CD4-positive, alpha-beta T cell (primary cell): ENCODE measurements around the gene HHAT. TPM values are rescaled to one million over a fixed set of nuclear protein-coding genes. Genes with fewer than 3 reads are reported as not detected.

Experiments used
- ATAC-seq: fragments of 200-7000 bp; cut with Tn5 transposase; one replicate; pipeline ENCODE4 v1.10.0; 2022; ENCODE audit warnings: mild to moderate bottlenecking; ENCODE audit not compliant: poor library complexity
- CTCF ChIA-PET: fragments of 350-600 bp; sonication (Branson Sonifier 250); formaldehyde crosslinking; loops from one replicate; lab custom pipeline; 2021; ENCODE audit warnings: antibody characterized with exemption, inconsistent platforms; lab: Charles Lee
- POLR2A ChIA-PET: fragments of 350-600 bp; sonication (Branson Sonifier 250); formaldehyde crosslinking; loops from one replicate; lab custom pipeline; 2021; ENCODE audit warnings: antibody characterized with exemption, inconsistent platforms; lab: Charles Lee
- DNase-seq, 14 experiments: peaks; one replicate each; pipeline ENCODE4 v3.0.0-alpha.2; 2013 to 2020; ENCODE audit warnings: mixed read lengths in 2 of 14
- H3K27ac ChIP-seq, 2 donors: one replicate each; pipeline versions ENCODE4 v1.5.1 to v1.7.0; 2013; ENCODE audit warnings: low read length in 2 of 2, low read depth in 1 of 2, mild to moderate bottlenecking in 1 of 2
- H3K27me3 ChIP-seq, 2 experiments: 1 replicate in 1 of 2; 2 replicates in 1 of 2; pipeline versions ENCODE4 v1.6.1 to v1.7.0; 2013; ENCODE audit warnings: low read length in 2 of 2, control low read depth in 1 of 2, mild to moderate bottlenecking in 1 of 2, moderate library complexity in 1 of 2; ENCODE audit not compliant: insufficient read depth in 2 of 2, control insufficient read depth in 1 of 2
- H3K36me3 ChIP-seq: one replicate; pipeline ENCODE4 v1.6.1; 2013; ENCODE audit warnings: low read length, control low read depth; ENCODE audit not compliant: insufficient read depth
- H3K4me1 ChIP-seq: one replicate; pipeline ENCODE4 v1.6.1; 2013; ENCODE audit warnings: low read length, control low read depth; ENCODE audit not compliant: insufficient read depth
- H3K4me3 ChIP-seq: one replicate; pipeline ENCODE4 v1.5.1; 2013; ENCODE audit warnings: mild to moderate bottlenecking, low read length, moderate library complexity
- H3K9me3 ChIP-seq, 2 experiments: 1 replicate in 1 of 2; 2 replicates in 1 of 2; pipeline versions ENCODE4 v1.6.1 to v1.7.0; 2013; ENCODE audit warnings: low read length in 2 of 2, mild to moderate bottlenecking in 2 of 2, control low read depth in 1 of 2, moderate library complexity in 1 of 2; ENCODE audit not compliant: control insufficient read depth in 1 of 2, insufficient read depth in 1 of 2
- H3K27ac Mint-ChIP-seq: one replicate; pipeline ENCODE4 v1.8.0; 2020; ENCODE audit warnings: mixed read lengths
- H3K27me3 Mint-ChIP-seq: one replicate; pipeline ENCODE4 v1.8.0; 2021; ENCODE audit warnings: mixed read lengths
- H3K36me3 Mint-ChIP-seq: one replicate; pipeline ENCODE4 v1.8.0; 2021; ENCODE audit warnings: low read depth, mixed read lengths
- H3K4me1 Mint-ChIP-seq: one replicate; pipeline ENCODE4 v1.8.0; 2021; ENCODE audit warnings: low read depth, mixed read lengths
- H3K4me3 Mint-ChIP-seq: one replicate; pipeline ENCODE4 v1.8.0; 2020; ENCODE audit warnings: mild to moderate bottlenecking, mixed read lengths
- H3K9me3 Mint-ChIP-seq: one replicate; pipeline ENCODE4 v1.8.0; 2020; ENCODE audit warnings: mixed read lengths
- CTCF ChIP-seq: fragments of 200-600 bp; IDR thresholded peaks from one replicate; pipeline ENCODE4 v1.8.0; 2022; ENCODE audit warnings: antibody characterized with exemption, mild to moderate bottlenecking
- intact Hi-C, 2 experiments: fragments of 100-400 bp; cut with DNase I in 1 of 2; cut with micrococcal nuclease in 1 of 2; formaldehyde crosslinking; loops; one replicate each; pipeline versions ENCODE4 v1.15.1 to v1.9.0; 2023 to 2025; cut with DNase I, micrococcal nuclease
- total RNA-seq, 174 experiments: library from RNA in 2 of 174; stranded (reverse) in 2 of 174; gene quantifications; one replicate each; pipeline ENCODE4 v1.2.3 and lab custom pipeline; 2021 to 2026

The HHAT gene
- total RNA-seq, 2 experiments from 2014 or later: 3.1 to 3.3 TPM

GRCh38 chr1:210698661-210699060 lies 370.0 kb downstream of the HHAT start:
- DNase-seq (no peak), ATAC-seq (no peak)
- Histone ChIP-seq H3K4me1 (no peaks in the 10 kb centered on the region), H3K36me3 (no peaks in the 10 kb centered on the region), H3K27me3 (no peaks in the 10 kb centered on the region), H3K27ac (no peak overlapping the region), H3K9me3 (peaks cover 0 to 4% of the 10 kb centered on the region in 2 experiments), H3K4me3 (no peak overlapping the region)
- POLR2A ChIA-PET: no interaction called here
- H3K9me3 Mint-ChIP-seq: no peaks in the 10 kb centered on the region
- no peak overlapping the region for H3K4me3 Mint-ChIP-seq
- peaks cover 2% of the 10 kb centered on the region for H3K4me1 Mint-ChIP-seq
- no peaks in the 10 kb centered on the region for H3K27me3 Mint-ChIP-seq
- no peaks in the 10 kb centered on the region for H3K36me3 Mint-ChIP-seq
- CTCF ChIA-PET: no interaction called here
- TF ChIP-seq CTCF: no peak
- intact Hi-C loops: no loop called here
- no peak overlapping the region for H3K27ac Mint-ChIP-seq

GRCh38 chr1:210700083-210700482 lies 371.4 kb downstream of the HHAT start:
- POLR2A ChIA-PET: no interaction called here

GRCh38 chr1:210700511-210700910 lies 371.8 kb downstream of the HHAT start:
- Histone ChIP-seq H3K27me3 (no peaks in the 10 kb centered on the region), H3K36me3 (no peaks in the 10 kb centered on the region), H3K9me3 (peaks cover 0 to 4% of the 10 kb centered on the region in 2 experiments), H3K4me3 (no peak overlapping the region), H3K27ac (no peak overlapping the region), H3K4me1 (no peaks in the 10 kb centered on the region)
- TF ChIP-seq CTCF: no peak
- ChIA-PET POLR2A (no interaction called here), CTCF (no interaction called here)
- Mint-ChIP-seq H3K27me3 (no peaks in the 10 kb centered on the region), H3K4me1 (no peaks in the 10 kb centered on the region), H3K9me3 (no peaks in the 10 kb centered on the region), H3K27ac (no peak overlapping the region), H3K36me3 (no peaks in the 10 kb centered on the region), H3K4me3 (no peak overlapping the region)
- ATAC-seq (no peak), DNase-seq (no peak)
- intact Hi-C loops: no loop called here

More at GRCh38 chr1:210700083-210700482, 371.4 kb downstream of the HHAT start:
- Histone ChIP-seq H3K4me3 (no peak overlapping the region), H3K27me3 (no peaks in the 10 kb centered on the region), H3K27ac (no peak overlapping the region), H3K4me1 (no peaks in the 10 kb centered on the region), H3K36me3 (no peaks in the 10 kb centered on the region), H3K9me3 (peaks cover 0 to 4% of the 10 kb centered on the region in 2 experiments)
- Mint-ChIP-seq H3K36me3 (no peaks in the 10 kb centered on the region), H3K27me3 (no peaks in the 10 kb centered on the region), H3K9me3 (no peaks in the 10 kb centered on the region), H3K4me3 (no peak overlapping the region), H3K4me1 (no peaks in the 10 kb centered on the region), H3K27ac (no peak overlapping the region)
- CTCF ChIA-PET: no interaction called here
- intact Hi-C loops: no loop called here
- no peak for TF ChIP-seq CTCF
- DNase-seq (no peak), ATAC-seq (no peak)
